ENCODE measurements around the gene RAD18. TPM values are rescaled to one million over a fixed set of nuclear protein-coding genes. Genes with fewer than 3 reads are reported as not detected.
A peak's percentile ranks its signal among the peaks of the same experiment; 100 is the strongest.

The RAD18 gene
- total RNA-seq, 1 experiment from 2014 or later, result 44.9 TPM

GRCh38 chr3:8885536-8886316 is 77.5 kb downstream of the RAD18 start:
- no peak overlapping the region for H3K27ac ChIP-seq
- peaks cover 5% of the 10 kb centered on the region for H3K4me1 ChIP-seq
- DNase-seq, result no peak
- H3K36me3 ChIP-seq, result peaks cover 75% of the 10 kb centered on the region
- no peaks in the 10 kb centered on the region for H3K27me3 ChIP-seq
- H3K4me3 ChIP-seq, result no peak overlapping the region
- 0 out of 2 replicates have a peak, but pooled peaks cover 4% of the 10 kb centered on the region for H3K9me3 ChIP-seq (replicated peaks)

- Histone ChIP-seq H3K36me3 (peaks cover 74% of the 10 kb centered on the region), H3K4me1 (peaks cover 5% of the 10 kb centered on the region), H3K4me3 (no peak overlapping the region), H3K27ac (no peak overlapping the region), H3K9me3 (replicated peaks) (0 out of 2 replicates have a peak, but pooled peaks cover 4% of the 10 kb centered on the region), H3K27me3 (no peaks in the 10 kb centered on the region)
- no peak for DNase-seq
These were observed 78.5 kb downstream of the RAD18 start for GRCh38 chr3:8884630-8885290.

DNA sequence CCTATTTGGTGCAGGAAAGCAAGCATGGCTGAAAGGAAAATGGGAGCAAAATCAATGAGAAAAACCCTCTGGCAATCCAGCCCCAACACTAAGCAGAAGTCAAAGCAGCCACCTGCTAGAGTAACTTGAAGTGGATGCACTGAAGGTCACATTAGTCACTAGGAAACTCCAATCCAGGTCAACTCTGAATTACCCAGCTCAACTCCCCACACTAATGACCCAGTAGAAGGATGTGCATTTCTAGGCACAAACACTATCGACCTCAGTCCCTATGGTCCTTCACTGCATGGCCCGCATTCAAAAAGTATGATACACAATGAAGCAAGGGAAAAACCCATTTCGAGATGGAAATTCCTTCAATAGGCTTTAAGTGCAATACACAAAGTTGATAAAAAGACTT is 80.6 kb downstream of the RAD18 start:
- no peak overlapping the region for H3K27ac ChIP-seq
- no peak overlapping the region for H3K4me3 ChIP-seq
- H3K36me3 ChIP-seq, result peaks cover 68% of the 10 kb centered on the region
- H3K27me3 ChIP-seq, result no peaks in the 10 kb centered on the region
- 0 out of 2 replicates have a peak, but pooled peaks cover 4% of the 10 kb centered on the region for H3K9me3 ChIP-seq (replicated peaks)
- peaks cover 2% of the 10 kb centered on the region for H3K4me1 ChIP-seq
- DNase-seq, result no peak

DNA sequence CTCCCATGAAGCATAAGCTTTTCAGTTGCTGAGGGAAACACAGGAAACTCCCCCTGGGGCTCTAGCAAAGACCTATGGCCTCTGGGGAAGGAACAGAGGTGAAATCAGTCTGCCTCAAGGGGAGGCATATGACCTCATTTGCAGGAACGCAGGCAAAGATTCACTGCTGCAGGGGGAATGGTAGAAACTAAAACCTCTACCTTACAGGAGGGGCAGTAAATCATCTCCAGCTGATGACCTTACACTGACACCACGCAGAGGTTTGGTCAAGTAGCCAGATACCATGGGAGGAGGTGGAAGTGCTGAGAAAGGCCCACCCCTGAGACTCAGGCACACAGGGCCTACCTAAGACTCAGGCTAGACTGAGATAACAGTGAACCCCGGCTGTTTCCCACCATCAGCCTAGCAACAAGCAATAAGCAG is 81.1 kb downstream of the RAD18 start:
- Histone ChIP-seq H3K4me1 (no peaks in the 10 kb centered on the region), H3K4me3 (no peak overlapping the region), H3K27ac (no peak overlapping the region), H3K36me3 (peaks cover 65% of the 10 kb centered on the region), H3K27me3 (no peaks in the 10 kb centered on the region), H3K9me3 (replicated peaks) (0 out of 2 replicates have a peak, but pooled peaks cover 4% of the 10 kb centered on the region)
- no peak for DNase-seq

DNA sequence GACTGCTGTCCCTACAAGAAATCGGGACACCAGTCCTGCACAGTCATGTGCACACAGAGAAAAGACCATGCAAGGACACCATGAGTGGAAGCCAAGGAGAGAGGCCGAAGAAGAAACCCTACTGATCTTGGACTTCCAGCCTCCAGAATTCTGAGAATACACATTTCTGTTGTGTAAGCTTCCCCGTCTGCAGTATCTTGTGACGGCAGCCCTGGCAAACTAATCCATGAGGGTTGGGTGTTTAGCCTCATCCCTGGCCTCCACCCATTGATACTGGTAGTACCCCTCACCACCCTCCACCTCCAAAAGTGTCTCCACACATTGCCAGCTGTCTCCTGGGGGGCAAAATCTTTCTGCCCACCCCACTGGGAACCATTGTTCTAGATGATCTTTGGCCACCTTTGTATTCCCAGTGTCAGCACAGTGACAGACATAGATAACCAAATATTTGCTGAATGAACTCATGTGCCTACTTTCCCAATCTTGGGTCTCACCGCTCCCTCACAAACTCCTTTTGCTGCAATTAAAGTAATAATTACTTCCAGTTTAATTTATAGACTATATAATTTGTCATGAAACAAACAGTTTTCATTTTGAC is 83.8 kb downstream of the RAD18 start:
- H3K4me1 ChIP-seq, result no peaks in the 10 kb centered on the region
- H3K4me3 ChIP-seq, result no peak overlapping the region
- no peaks in the 10 kb centered on the region for H3K9me3 ChIP-seq (replicated peaks)
- H3K27me3 ChIP-seq, result no peaks in the 10 kb centered on the region
- no peak overlapping the region for H3K27ac ChIP-seq
- peaks cover 57% of the 10 kb centered on the region for H3K36me3 ChIP-seq
- DNase-seq, result no peak

- Histone ChIP-seq H3K4me3 (no peak overlapping the region), H3K27ac (no peak overlapping the region), H3K9me3 (replicated peaks) (no peaks in the 10 kb centered on the region), H3K36me3 (peaks cover 30% of the 10 kb centered on the region), H3K4me1 (no peaks in the 10 kb centered on the region), H3K27me3 (no peaks in the 10 kb centered on the region)
- no peak for DNase-seq
These were observed 87.4 kb downstream of the RAD18 start for GRCh38 chr3:8875836-8876235.

GRCh38 chr3:8873740-8874139 is 89.5 kb downstream of the RAD18 start:
- no peak for DNase-seq
- Histone ChIP-seq H3K36me3 (peaks cover 18% of the 10 kb centered on the region), H3K27ac (no peak overlapping the region), H3K4me1 (peaks cover 16% of the 10 kb centered on the region), H3K27me3 (no peaks in the 10 kb centered on the region), H3K4me3 (no peak overlapping the region), H3K9me3 (replicated peaks) (no peaks in the 10 kb centered on the region)

DNA sequence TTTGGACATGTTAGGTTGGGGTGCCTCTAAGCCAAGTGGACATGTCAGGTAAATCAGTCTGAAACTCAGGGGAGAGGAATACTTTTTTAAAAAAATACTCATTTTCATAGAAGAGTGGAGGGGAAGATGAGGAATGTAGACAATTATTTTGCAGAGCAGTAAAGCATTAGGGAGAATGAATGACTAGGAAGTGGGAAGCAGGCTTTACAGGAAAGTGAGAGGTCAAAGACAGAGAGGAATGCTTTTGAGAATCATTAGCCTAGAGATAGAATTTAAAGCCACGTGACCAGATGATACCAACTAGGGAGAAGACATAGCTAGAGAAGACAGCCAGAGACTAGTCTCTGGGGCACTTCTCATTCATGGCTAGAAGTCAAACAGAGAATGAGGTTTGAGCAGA is 91.0 kb downstream of the RAD18 start:
- no peaks in the 10 kb centered on the region for H3K27me3 ChIP-seq
- H3K4me3 ChIP-seq, result no peak overlapping the region
- H3K4me1 ChIP-seq, result peaks cover 18% of the 10 kb centered on the region
- H3K9me3 ChIP-seq (replicated peaks), result no peaks in the 10 kb centered on the region
- DNase-seq, result no peak
- peaks cover 18% of the 10 kb centered on the region for H3K36me3 ChIP-seq
- no peak overlapping the region for H3K27ac ChIP-seq

DNA sequence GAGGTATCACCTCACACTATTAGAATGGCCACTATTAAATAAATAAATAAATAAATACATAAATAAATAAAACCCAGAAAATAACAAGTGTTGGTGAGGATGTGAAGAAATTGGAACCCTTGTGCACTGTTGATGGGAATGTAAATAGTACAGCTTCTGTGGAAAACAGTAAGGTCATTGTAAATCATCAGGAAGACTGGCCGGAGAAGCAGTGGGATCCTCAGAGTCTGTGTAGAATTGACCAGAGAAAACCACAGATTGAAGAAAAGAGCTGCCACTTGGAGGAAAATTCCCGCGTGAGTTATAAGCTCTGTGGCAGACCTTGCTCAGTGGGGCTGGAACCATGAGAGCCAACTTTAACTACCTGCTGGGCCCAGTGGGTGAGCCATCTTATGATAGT is 92.0 kb downstream of the RAD18 start:
- no peak overlapping the region for H3K4me3 ChIP-seq
- H3K4me1 ChIP-seq, result peaks cover 18% of the 10 kb centered on the region
- H3K9me3 ChIP-seq (replicated peaks), result no peaks in the 10 kb centered on the region
- no peaks in the 10 kb centered on the region for H3K27me3 ChIP-seq
- no peak overlapping the region for H3K27ac ChIP-seq
- no peak for DNase-seq
- peaks cover 8% of the 10 kb centered on the region for H3K36me3 ChIP-seq

GRCh38 chr3:8870134-8870533 is 93.1 kb downstream of the RAD18 start:
- Histone ChIP-seq H3K9me3 (replicated peaks) (no peaks in the 10 kb centered on the region), H3K4me3 (no peak overlapping the region), H3K36me3 (no peaks in the 10 kb centered on the region; the same call in 1 of the 2 replicates), H3K4me1 (peaks cover 18% of the 10 kb centered on the region), H3K27ac (peak overlapping the region; percentile 54), H3K27me3 (no peaks in the 10 kb centered on the region)
- DNase-seq, result no peak

GRCh38 chr3:8869613-8870012 is 93.7 kb downstream of the RAD18 start:
- DNase-seq, result peak; percentile 39 to 61
- H3K9me3 ChIP-seq (replicated peaks), result no peaks in the 10 kb centered on the region
- H3K4me1 ChIP-seq, result peaks cover 18% of the 10 kb centered on the region
- no peaks in the 10 kb centered on the region; the same call in 1 of the 2 replicates for H3K36me3 ChIP-seq
- no peak overlapping the region for H3K4me3 ChIP-seq
- H3K27ac ChIP-seq, result peak overlapping the region; percentile 54
- H3K27me3 ChIP-seq, result no peaks in the 10 kb centered on the region

DNA sequence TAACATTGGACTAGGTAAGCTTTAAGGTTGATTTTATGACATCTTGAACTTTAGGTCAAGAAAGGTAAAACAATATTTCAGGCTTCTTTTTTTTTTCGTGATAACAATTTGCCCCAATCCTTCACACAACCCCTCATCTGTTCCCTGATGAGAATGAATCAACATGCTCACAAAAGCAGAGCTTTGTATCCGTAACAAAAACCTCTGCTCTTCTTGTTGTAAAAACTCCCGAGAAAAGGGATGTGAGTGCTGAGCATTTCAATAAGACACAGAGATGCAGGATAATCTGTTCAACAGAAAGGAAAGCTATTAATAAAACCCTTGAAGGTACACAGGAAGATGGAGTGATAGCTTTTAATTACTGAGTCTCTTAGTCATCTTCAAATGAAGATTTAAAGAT is 94.3 kb downstream of the RAD18 start:
- peaks cover 18% of the 10 kb centered on the region for H3K4me1 ChIP-seq
- no peaks in the 10 kb centered on the region for H3K27me3 ChIP-seq
- H3K4me3 ChIP-seq, result no peak overlapping the region
- no peaks in the 10 kb centered on the region for H3K9me3 ChIP-seq (replicated peaks)
- DNase-seq, result no peak
- peak overlapping the region; percentile 54 for H3K27ac ChIP-seq
- H3K36me3 ChIP-seq, result no peaks in the 10 kb centered on the region; the same call in 1 of the 2 replicates

- peaks cover 18% of the 10 kb centered on the region for H3K4me1 ChIP-seq
- no peaks in the 10 kb centered on the region for H3K27me3 ChIP-seq
- no peaks in the 10 kb centered on the region; the same call in 1 of the 2 replicates for H3K36me3 ChIP-seq
- H3K9me3 ChIP-seq (replicated peaks), result no peaks in the 10 kb centered on the region
- H3K27ac ChIP-seq, result no peak overlapping the region
- no peak overlapping the region for H3K4me3 ChIP-seq
- DNase-seq, result no peak
These were observed 95.6 kb downstream of the RAD18 start for GRCh38 chr3:8867646-8868045.

GRCh38 chr3:8865697-8866096 is 97.6 kb downstream of the RAD18 start:
- H3K27ac ChIP-seq, result no peak overlapping the region
- no peak for DNase-seq
- H3K4me1 ChIP-seq, result peaks cover 18% of the 10 kb centered on the region
- H3K9me3 ChIP-seq (replicated peaks), result no peaks in the 10 kb centered on the region
- no peaks in the 10 kb centered on the region for H3K27me3 ChIP-seq
- H3K4me3 ChIP-seq, result no peak overlapping the region
- H3K36me3 ChIP-seq, result no peaks in the 10 kb centered on the region; the same call in 1 of the 2 replicates
